NCI-H2171 (cell line): Measurements from ENCODE around the gene SPATA22.
"Not testable (repeated sequence)": the region's sequence is repeated elsewhere in the genome, so short reads cannot be mapped to it uniquely, and the experiment has no call there.

Source experiments
- DNase-seq: peaks from one replicate; lab custom pipeline; 2025; lab: John Stamatoyannopoulos, UW

Gene SPATA22

GRCh38 chr17:3474212-3474611 is 2.6 kb upstream of the SPATA22 start:
- DNase-seq, result no peak

- no peak for DNase-seq
Measured at GRCh38 chr17:3472137-3472536, 518 bp upstream of the SPATA22 start.

- DNase-seq, result no peak
Measured at GRCh38 chr17:3469529-3469928, 2.1 kb downstream of the SPATA22 start.

GRCh38 chr17:3466355-3466754 is 5.3 kb downstream of the SPATA22 start:
- DNase-seq, result not testable (repeated sequence)

- no peak for DNase-seq
Measured at GRCh38 chr17:3448059-3448665, 23.5 kb downstream of the SPATA22 start.

- no peak for DNase-seq
Measured at GRCh38 chr17:3447625-3448024, 24.0 kb downstream of the SPATA22 start.

- no peak for DNase-seq
Measured at GRCh38 chr17:3440451-3440850, 31.2 kb downstream of the SPATA22 start.

DNA sequence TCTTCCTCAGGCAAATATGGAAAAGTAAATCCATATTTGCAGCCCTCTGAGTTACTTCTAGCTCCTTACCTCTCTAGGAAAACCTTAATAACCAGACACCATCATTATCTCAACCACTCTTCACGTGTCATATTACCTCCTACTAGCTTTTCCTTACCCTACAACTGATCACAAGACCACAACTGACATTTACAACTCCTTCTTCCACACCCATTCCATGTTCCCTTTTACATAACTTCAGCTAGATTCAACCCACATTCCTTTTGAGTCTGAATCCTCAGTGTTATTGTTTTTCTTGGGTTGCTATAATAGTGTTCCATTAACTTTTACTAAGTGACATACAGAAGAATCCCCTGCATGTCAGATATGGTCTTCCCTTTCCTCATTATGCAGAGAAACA is 33.3 kb downstream of the SPATA22 start:
- DNase-seq, result no peak

DNA sequence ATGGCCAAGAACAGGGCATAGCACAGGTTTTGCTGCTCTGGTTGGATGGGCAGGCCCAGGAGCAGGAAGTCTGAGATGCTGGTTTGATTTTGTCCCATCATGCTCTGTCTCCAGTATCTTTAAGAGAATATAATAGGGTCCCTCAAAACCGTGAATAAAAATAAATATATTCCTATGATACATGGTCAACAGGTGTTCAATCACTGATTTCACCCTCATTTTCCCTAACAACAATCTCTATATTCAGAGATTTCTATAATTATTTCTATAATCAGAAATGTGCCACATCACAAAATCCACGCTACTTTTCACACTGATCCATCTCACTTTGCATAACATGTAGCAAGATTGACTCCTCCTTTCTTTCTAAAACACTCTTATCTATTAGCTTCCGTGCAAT is 37.9 kb downstream of the SPATA22 start, which contains the start of gene OR1E2:
Gene OR1E2 (minus strand): TSS at position 101 of the 400 bp plus-strand sequence. CDS start 0 bp downstream, at position 101.
- no peak for DNase-seq

GRCh38 chr17:3433215-3433614 is 38.4 kb downstream of the SPATA22 start:
- DNase-seq, result not testable (repeated sequence)

GRCh38 chr17:3418222-3418621 is 53.4 kb downstream of the SPATA22 start:
- DNase-seq, result no peak

- no peak for DNase-seq
Measured at GRCh38 chr17:3415610-3416009, 56.0 kb downstream of the SPATA22 start.

DNA sequence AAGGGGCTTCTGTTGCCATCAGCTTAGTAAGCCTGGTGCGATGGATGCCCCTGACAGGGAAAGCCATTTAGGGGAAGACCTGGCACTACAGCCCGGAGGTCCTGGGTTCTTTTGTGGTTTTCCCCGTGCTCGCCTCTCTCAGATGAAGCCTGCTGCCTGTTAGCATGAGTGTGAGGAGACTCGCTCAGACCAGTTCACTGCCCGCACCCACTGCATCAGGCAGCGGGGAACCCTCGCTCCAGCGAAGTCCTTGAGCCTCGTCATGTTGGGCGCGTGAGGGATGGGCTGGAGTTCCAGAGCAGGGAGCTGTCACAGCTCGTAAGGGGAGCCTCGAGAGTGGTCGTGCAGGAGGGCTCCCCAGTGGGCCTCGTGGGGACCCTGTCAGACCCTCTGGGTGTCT is 59.4 kb downstream of the SPATA22 start:
- DNase-seq, result not testable (repeated sequence)

DNA sequence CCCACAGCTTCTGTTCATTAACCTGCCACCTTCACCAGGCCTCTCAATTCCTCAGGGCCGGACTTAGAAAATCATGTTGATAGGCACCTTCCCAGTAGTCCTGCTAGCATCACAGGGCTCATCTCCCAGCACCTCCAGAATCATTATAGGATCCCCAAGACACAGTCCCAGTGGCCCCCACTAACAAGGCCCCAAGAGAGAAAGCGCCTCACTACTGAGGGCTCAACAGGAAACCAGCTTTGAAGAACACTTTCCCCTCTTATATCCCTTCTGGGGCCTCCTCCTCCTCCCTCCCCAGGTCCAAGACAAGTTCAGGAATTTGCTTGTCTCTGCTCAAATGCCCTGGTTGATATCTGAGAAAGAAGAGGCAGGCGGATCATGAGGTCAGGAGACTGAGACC is 60.5 kb downstream of the SPATA22 start, which contains the start of gene OR3A3:
Gene OR3A3 (plus strand): TSS at position 301 of the 400 bp plus-strand sequence.
- no peak for DNase-seq

DNA sequence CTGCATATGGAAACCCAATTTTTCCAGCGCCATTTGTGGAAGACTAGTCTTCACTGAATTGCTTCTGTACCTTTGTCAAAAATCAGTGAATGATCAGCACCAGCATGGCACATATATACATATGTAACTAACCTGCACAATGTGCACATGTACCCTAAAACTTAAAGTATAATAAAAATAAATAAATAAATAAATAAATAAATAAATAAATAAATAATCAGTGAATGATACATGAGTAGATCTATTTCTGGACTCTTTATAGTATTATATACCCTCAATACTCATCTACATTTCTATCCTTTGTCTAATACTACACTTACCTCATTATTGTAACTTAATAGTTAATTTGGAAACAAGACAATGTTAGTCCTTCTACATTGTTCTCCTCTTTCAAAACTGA is 67.8 kb downstream of the SPATA22 start:
- DNase-seq, result not testable (repeated sequence)

DNA sequence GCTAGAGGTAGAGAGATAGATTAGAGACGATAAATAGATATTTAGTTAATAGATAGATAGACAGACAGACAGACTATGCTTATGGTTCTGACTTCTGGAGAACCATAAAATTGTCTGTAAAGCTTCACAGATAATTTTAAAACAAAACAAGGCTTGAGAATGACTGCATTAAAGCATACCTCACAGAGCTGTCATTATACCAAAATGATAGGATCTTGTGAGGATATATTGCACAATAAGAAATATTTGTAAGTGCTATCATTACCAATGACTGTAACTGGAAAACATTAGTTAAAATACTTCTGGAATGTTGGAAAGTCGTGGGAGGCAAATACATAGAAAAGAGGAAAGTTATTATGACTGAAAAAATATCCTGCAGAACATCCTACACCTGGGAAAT is 69.8 kb downstream of the SPATA22 start:
- DNase-seq, result no peak

DNA sequence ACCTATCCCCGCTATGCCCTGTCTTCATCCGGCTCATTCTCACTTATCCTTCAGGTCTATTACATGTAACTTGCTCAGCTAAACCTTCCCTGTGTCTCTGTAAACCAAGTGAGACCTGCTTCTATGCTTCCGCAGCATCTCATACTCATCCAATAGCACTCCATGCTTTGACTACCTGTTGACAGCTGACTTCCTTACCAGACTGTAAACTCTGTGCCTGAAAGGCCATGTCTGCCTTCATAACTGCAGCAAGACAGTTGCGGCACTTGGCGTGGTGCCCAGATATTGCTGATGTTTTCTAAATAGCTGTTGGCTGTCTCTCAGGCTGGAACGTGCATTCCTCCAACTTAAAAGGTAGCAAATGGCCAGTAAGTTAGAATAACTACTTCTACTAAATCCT is 71.6 kb downstream of the SPATA22 start:
- DNase-seq, result no peak

DNA sequence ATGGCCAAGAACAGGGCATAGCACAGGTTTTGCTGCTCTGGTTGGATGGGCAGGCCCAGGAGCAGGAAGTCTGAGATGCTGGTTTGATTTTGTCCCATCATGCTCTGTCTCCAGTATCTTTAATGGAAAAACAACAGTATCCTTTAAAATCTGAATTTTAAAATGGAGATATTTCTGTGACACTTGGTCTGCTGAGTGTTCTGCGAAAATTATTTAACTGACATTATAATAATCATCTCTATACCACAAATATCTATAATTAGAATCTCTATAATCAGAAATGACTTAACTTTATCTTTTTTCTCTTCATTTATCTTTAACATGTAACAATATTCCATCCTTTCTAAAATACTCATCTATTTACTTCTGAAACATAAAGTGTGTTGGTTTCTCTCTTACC is 73.3 kb downstream of the SPATA22 start, which contains the start of gene OR1E1:
Gene OR1E1 (minus strand): TSS at position 101 of the 400 bp plus-strand sequence. CDS start 0 bp downstream, at position 101.
- DNase-seq, result no peak

DNA sequence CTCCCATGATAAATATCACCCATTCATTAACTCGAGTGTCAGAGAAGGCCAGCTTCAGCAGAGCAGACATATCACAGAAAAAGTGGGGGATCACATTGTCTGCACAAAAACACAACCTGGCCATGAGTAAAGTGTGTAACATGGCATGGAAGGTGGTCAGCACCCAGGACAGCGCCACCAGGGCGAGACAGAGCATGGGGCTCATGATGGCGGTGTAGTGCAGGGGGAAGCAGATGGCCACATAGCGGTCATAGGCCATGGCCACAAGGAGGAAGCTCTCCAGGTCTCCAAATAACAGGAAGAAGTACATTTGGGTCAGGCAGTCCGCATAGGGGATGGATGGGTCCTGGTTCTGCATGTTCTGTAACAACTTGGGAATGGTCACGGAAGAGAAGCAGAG is 73.8 kb downstream of the SPATA22 start:
- not testable (repeated sequence) for DNase-seq
